Testis (tissue), 3 donors: ENCODE measurements around the gene KCNQ1. TPM values are rescaled to one million over a fixed set of nuclear protein-coding genes. Genes with fewer than 3 reads are reported as not detected.
A peak's percentile ranks its signal among the peaks of the same experiment; 100 is the strongest.

ENCODE experiments used
- DNase-seq: peaks from one replicate; pipeline ENCODE4 v3.0.0-alpha.2; 2019
- H3K27ac ChIP-seq, 2 donors: fragments of 200-600 bp; sonication (generic); one replicate each; pipeline ENCODE4 v1.5.1; 2019
- H3K27me3 ChIP-seq: fragments of 200-600 bp; sonication (generic); one replicate; pipeline ENCODE4 v1.5.1; 2019
- H3K36me3 ChIP-seq: fragments of 200-600 bp; sonication (generic); one replicate; pipeline ENCODE4 v1.5.1; 2017; ENCODE audit warnings: low read depth; ENCODE audit errors: missing control alignments
- H3K4me1 ChIP-seq: fragments of 200-600 bp; sonication (generic); one replicate; pipeline ENCODE4 v1.5.1; 2019
- H3K4me3 ChIP-seq, 2 donors: fragments of 200-600 bp; sonication (generic); one replicate each; pipeline ENCODE4 v1.5.1; 2017 to 2019
- H3K9me3 ChIP-seq: fragments of 200-600 bp; sonication (generic); one replicate; pipeline ENCODE4 v1.5.1; 2017
- CTCF ChIP-seq, 3 experiments: fragments of 450-650 bp in 2 of 3; fragments of 200-600 bp in 1 of 3; sonication (generic) in 1 of 3; IDR thresholded peaks; one replicate each; pipeline ENCODE4 v1.5.1; 2016 to 2019; ENCODE audit warnings: antibody characterized with exemption in 3 of 3, mild to moderate bottlenecking in 2 of 3, moderate library complexity in 1 of 3
- POLR2A ChIP-seq: fragments of 450-650 bp; IDR thresholded peaks from one replicate; pipeline ENCODE4 v1.6.1; 2017; ENCODE audit warnings: antibody characterized with exemption, mild to moderate bottlenecking, moderate library complexity
- WGBS, 2 donors: methylation state at CpG; one replicate each; pipeline ENCODE4 v1.1.5; 2018; 5-methylcytosine and 5-hydroxymethylcytosine counted together
- intact Hi-C: fragments of 100-400 bp; cut with DNase I; formaldehyde crosslinking; loops from one replicate; pipeline ENCODE4 v1.15.1; 2023; ENCODE audit warnings: low total_unique reads
- polyA plus RNA-seq: library from polyadenylated mRNA; stranded (reverse); fragments of 350-450 nt; fragmentation: Illumina TruSeq; extraction: RNeasy Lipid Tissue Mini Kit (QIAGEN cat#74804); gene quantifications from one replicate; pipeline ENCODE4 v1.2.3, GENCODE V29; 2014; ENCODE audit warnings: low read depth, low replicate concordance; ENCODE audit not compliant: insufficient read depth
- total RNA-seq, 2 donors: library from RNA; depleted of rRNA; stranded (reverse); fragments of >200 nt; gene quantifications; one replicate each; pipeline ENCODE4 v1.2.3, GENCODE V29; 2016

The KCNQ1 gene
- total and polyA plus RNA-seq, 3 donors from 2014 or later, result 6.0 to 24.2 (median 12.8) TPM

- TF ChIP-seq CTCF (IDR thresholded peaks at IDR 0.05), result no peak
- no peak for TF ChIP-seq POLR2A
- Histone ChIP-seq H3K4me3 (no peak overlapping the region), H3K27me3 (no peaks in the 10 kb centered on the region), H3K27ac (no peak overlapping the region), H3K4me1 (no peaks in the 10 kb centered on the region), H3K9me3 (no peaks in the 10 kb centered on the region), H3K36me3 (no peaks in the 10 kb centered on the region)
- intact Hi-C loops, result no loop called here
- DNase-seq, result no peak
- 57 to 65% methylated on average over 14 of the region's 14 CpGs for WGBS, 2 donors
Observed at GRCh38 chr11:2708757-2709281, 264.0 kb downstream of the KCNQ1 start.

DNA sequence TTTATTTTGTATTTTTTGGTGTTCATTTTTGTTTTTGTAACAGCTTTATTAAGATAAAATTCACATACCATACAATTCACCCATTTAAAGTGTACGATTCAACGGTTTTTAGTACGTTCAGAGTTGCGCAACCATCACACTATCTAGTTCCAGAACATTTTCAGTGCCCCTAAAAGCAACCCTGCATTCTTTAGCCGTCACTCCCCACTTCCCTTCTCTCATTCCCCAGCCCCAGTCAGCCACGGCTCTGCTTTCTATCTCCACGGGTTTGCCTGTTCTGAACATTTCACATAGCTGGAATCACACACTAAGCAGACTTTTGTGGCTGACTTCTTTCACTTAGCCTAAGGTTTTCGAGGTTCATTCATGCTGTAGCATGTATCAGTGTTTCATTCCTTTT is 264.6 kb downstream of the KCNQ1 start:
- no peaks in the 10 kb centered on the region for H3K27me3 ChIP-seq
- H3K4me1 ChIP-seq, result no peaks in the 10 kb centered on the region
- no peak for TF ChIP-seq POLR2A
- no peak overlapping the region for H3K4me3 ChIP-seq
- H3K27ac ChIP-seq, result no peak overlapping the region
- H3K36me3 ChIP-seq, result no peaks in the 10 kb centered on the region
- intact Hi-C loops, result no loop called here
- 40 to 65% methylated on average over 8 of the region's 8 CpGs for WGBS, 2 donors
- no peaks in the 10 kb centered on the region for H3K9me3 ChIP-seq
- DNase-seq, result peak; percentile 25

GRCh38 chr11:2711161-2711560 is 266.4 kb downstream of the KCNQ1 start:
- DNase-seq, result no peak
- Histone ChIP-seq H3K4me3 (no peak overlapping the region), H3K4me1 (peaks cover 1% of the 10 kb centered on the region), H3K36me3 (no peaks in the 10 kb centered on the region), H3K27ac (no peak overlapping the region), H3K9me3 (no peaks in the 10 kb centered on the region), H3K27me3 (no peaks in the 10 kb centered on the region)
- intact Hi-C loops, result no loop called here
- 97% methylated on average over 6 of the region's 6 CpGs for WGBS, 2 donors
- no peak for TF ChIP-seq POLR2A
- no peak for TF ChIP-seq CTCF (IDR thresholded peaks at IDR 0.05)

GRCh38 chr11:2713094-2713493 is 268.3 kb downstream of the KCNQ1 start:
- no peaks in the 10 kb centered on the region for H3K36me3 ChIP-seq
- intact Hi-C loops, result no loop called here
- no peaks in the 10 kb centered on the region for H3K9me3 ChIP-seq
- no peak for TF ChIP-seq CTCF (IDR thresholded peaks at IDR 0.05)
- TF ChIP-seq POLR2A, result no peak
- H3K4me1 ChIP-seq, result peaks cover 8% of the 10 kb centered on the region
- no peak overlapping the region for H3K27ac ChIP-seq
- no peaks in the 10 kb centered on the region for H3K27me3 ChIP-seq
- 87 to 92% methylated on average over 12 of the region's 12 CpGs for WGBS, 2 donors
- no peak overlapping the region for H3K4me3 ChIP-seq
- DNase-seq, result no peak

GRCh38 chr11:2713661-2714462 is 269.1 kb downstream of the KCNQ1 start:
- H3K27me3 ChIP-seq, result no peaks in the 10 kb centered on the region
- H3K36me3 ChIP-seq, result no peaks in the 10 kb centered on the region
- no peak for DNase-seq
- intact Hi-C loops, result no loop called here
- H3K27ac ChIP-seq, result no peak overlapping the region
- H3K4me1 ChIP-seq, result peaks cover 8% of the 10 kb centered on the region
- no peak overlapping the region for H3K4me3 ChIP-seq
- no peak for TF ChIP-seq CTCF (IDR thresholded peaks at IDR 0.05)
- TF ChIP-seq POLR2A, result no peak
- no peaks in the 10 kb centered on the region for H3K9me3 ChIP-seq
- WGBS, 2 donors, result 89 to 93% methylated on average over 21 to 26 of the region's 26 CpGs
